ENCODE results near the gene RASL11A. TPM values are rescaled to one million over a fixed set of nuclear protein-coding genes. Genes with fewer than 3 reads are reported as not detected.

The RASL11A gene
- total RNA-seq, 4 donors from 2014 or later = 10.7 to 29.7 (median 12.9) TPM

DNA sequence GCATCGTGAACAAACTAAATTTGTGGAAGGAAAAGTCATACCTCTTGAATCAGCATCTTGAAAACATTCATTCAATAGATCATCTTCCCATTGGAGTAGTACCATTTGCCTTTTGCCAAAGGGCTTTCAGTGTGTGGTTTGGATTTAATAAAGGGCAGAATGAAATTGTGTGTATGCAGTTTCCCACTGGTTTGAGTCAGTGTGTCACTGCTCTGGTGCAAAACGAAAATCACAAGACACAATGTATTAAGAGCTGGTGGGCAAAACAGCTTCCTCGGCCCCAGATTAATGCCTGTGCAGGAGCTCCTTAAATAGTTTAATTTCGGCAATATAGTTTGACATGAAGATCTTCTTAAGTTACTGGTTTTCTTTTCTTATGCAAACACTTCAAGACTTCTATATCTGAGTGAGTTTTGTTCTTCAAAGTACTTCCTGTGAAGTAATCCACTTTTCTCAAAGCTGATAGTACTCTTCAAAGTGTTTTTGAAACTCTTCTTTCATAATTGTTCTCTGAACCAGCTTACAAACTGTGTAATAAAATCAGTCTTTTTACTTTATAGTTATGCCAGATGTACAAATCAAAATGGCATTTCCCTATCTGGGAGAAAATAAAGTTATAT is 32.1 kb downstream of the RASL11A start:
- Histone ChIP-seq H3K36me3 (no peaks in the 10 kb centered on the region), H3K4me1 (no peaks in the 10 kb centered on the region), H3K27me3 (no peaks in the 10 kb centered on the region), H3K27ac (no peak overlapping the region), H3K9me3 (no peaks in the 10 kb centered on the region), H3K4me3 (replicated peaks in 1 of 3) (no peak overlapping the region)
- WGBS, 2 donors = 62 to 64% methylated on average over 4 of the region's 4 CpGs
- intact Hi-C loops (cut with DNase I) = no loop called here
- DNase-seq = no peak
- no peak for TF ChIP-seq POLR2A (IDR thresholded peaks at IDR 0.05)
- no peak for TF ChIP-seq CTCF (IDR thresholded peaks at IDR 0.05)

DNA sequence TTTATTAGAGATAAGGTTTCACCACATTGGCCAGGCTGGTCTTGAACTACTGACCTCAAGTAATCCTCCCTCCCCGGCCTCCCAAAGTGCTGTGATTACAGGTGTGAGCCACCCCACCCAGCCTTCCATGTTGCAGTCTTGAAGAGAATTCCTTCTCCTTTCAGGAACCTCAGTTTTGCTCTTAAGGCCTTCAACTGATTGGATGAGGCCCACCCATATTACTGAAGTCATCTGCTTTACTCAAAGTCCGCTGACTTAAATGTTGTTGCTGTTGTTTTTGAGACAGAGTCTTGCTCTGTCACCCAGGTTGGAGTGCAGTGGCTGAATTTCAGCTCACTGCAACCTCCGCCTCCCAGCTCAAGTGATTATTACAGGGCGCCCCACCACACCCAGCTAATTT is 33.5 kb downstream of the RASL11A start:
- Histone ChIP-seq H3K36me3 (no peaks in the 10 kb centered on the region), H3K27ac (no peak overlapping the region), H3K4me3 (replicated peaks in 1 of 3) (no peak overlapping the region), H3K27me3 (no peaks in the 10 kb centered on the region), H3K9me3 (no peaks in the 10 kb centered on the region), H3K4me1 (no peaks in the 10 kb centered on the region)
- WGBS, 2 donors = 94 to 96% methylated on average over 4 of the region's 4 CpGs
- no peak for DNase-seq
- no peak for TF ChIP-seq POLR2A (IDR thresholded peaks at IDR 0.05)
- TF ChIP-seq CTCF (IDR thresholded peaks at IDR 0.05) = no peak
- intact Hi-C loops (cut with DNase I) = no loop called here

GRCh38 chr13:27304611-27305010 is 34.0 kb downstream of the RASL11A start:
- TF ChIP-seq CTCF (IDR thresholded peaks at IDR 0.05) = no peak
- TF ChIP-seq POLR2A (IDR thresholded peaks at IDR 0.05) = no peak
- H3K4me3 ChIP-seq (replicated peaks in 1 of 3) = no peak overlapping the region
- intact Hi-C loops (cut with DNase I) = no loop called here
- H3K27me3 ChIP-seq = no peaks in the 10 kb centered on the region
- H3K36me3 ChIP-seq = no peaks in the 10 kb centered on the region
- H3K9me3 ChIP-seq = no peaks in the 10 kb centered on the region
- no peak for DNase-seq
- WGBS, 2 donors = 73 to 88% methylated on average over 2 of the region's 2 CpGs
- no peaks in the 10 kb centered on the region for H3K4me1 ChIP-seq
- no peak overlapping the region for H3K27ac ChIP-seq

DNA sequence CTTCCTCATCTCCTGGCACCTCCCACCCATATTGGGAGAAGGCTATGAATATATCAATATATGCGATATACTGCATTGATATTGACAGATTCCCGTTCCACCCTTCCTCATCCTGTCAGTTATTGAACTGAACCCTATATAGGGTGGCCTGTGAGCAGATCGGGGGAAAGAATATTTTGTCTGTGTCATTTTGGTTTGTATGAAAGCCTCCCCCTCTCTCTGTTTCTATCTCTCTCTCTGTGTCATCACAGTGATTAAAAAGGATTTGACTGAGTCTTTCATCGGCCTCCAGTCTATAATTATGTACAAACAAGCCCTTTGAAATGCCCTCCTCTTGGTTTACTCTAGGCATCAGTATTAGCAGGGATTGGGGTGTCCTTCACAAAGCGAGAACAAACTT is 35.7 kb downstream of the RASL11A start:
- Histone ChIP-seq H3K4me1 (no peaks in the 10 kb centered on the region), H3K4me3 (replicated peaks in 1 of 3) (no peak overlapping the region), H3K9me3 (no peaks in the 10 kb centered on the region), H3K27ac (no peak overlapping the region), H3K27me3 (no peaks in the 10 kb centered on the region), H3K36me3 (no peaks in the 10 kb centered on the region)
- intact Hi-C loops (cut with DNase I) = no loop called here
- DNase-seq = no peak
- 88 to 89% methylated on average over 5 of the region's 5 CpGs for WGBS, 2 donors
- no peak for TF ChIP-seq POLR2A (IDR thresholded peaks at IDR 0.05)
- no peak for TF ChIP-seq CTCF (IDR thresholded peaks at IDR 0.05)

DNA sequence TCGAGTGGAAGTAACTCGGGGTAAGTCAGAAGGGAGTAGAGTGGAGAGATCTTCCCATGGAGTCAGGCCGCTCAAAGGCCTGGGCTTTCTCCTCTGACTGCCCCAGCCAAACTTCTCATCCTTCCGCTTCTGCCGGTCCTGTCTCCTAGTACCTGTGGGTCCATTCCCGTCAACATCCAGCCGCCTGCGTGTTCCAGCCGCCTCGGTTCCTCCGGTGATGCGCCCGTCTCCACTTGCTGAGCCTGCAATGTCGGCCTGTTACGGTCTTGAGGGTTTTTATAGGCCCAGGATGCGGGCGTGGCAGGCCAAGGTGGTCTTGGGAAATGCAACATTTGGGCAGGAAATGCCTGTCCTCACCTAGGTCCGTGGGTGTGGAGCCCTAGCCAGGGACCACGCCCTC is 38.3 kb downstream of the RASL11A start:
- no peak for DNase-seq
- no peak overlapping the region for H3K27ac ChIP-seq
- no peaks in the 10 kb centered on the region for H3K36me3 ChIP-seq
- 84 to 86% methylated on average over 19 of the region's 19 CpGs for WGBS, 2 donors
- intact Hi-C loops (cut with DNase I) = no loop called here
- TF ChIP-seq CTCF (IDR thresholded peaks at IDR 0.05) = no peak
- H3K4me3 ChIP-seq (replicated peaks in 1 of 3) = no peak overlapping the region
- H3K27me3 ChIP-seq = no peaks in the 10 kb centered on the region
- no peaks in the 10 kb centered on the region for H3K9me3 ChIP-seq
- no peaks in the 10 kb centered on the region for H3K4me1 ChIP-seq
